C4-2B (cell line): ENCODE measurements around the gene BCORL1.
A peak's percentile ranks its signal among the peaks of the same experiment; 100 is the strongest.

Experiments used
- H3K27ac ChIP-seq: fragments of 450-650 bp; 2 replicates; pipeline ENCODE4 v1.5.1; 2017
- ZFX ChIP-seq: fragments of 450-650 bp; IDR thresholded peaks from 2 replicates; pipeline ENCODE4 v1.6.1; 2017
- TF ChIP-seq, protein P1 (sequence below): fragments of 450-650 bp; conservative IDR thresholded peaks from 2 replicates; pipeline ENCODE4 v1.5.1; 2017; ENCODE audit warnings: mild to moderate bottlenecking

Gene BCORL1

GRCh38 chrX:129968968-129969367 lies 13.5 kb upstream of the BCORL1 start:
- no peak overlapping the region for H3K27ac ChIP-seq
- no peak for TF ChIP-seq ZFX
- TF ChIP-seq, protein P1, sequence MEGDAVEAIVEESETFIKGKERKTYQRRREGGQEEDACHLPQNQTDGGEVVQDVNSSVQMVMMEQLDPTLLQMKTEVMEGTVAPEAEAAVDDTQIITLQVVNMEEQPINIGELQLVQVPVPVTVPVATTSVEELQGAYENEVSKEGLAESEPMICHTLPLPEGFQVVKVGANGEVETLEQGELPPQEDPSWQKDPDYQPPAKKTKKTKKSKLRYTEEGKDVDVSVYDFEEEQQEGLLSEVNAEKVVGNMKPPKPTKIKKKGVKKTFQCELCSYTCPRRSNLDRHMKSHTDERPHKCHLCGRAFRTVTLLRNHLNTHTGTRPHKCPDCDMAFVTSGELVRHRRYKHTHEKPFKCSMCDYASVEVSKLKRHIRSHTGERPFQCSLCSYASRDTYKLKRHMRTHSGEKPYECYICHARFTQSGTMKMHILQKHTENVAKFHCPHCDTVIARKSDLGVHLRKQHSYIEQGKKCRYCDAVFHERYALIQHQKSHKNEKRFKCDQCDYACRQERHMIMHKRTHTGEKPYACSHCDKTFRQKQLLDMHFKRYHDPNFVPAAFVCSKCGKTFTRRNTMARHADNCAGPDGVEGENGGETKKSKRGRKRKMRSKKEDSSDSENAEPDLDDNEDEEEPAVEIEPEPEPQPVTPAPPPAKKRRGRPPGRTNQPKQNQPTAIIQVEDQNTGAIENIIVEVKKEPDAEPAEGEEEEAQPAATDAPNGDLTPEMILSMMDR, result no peak

GRCh38 chrX:129976441-129976840 lies 6.0 kb upstream of the BCORL1 start:
- no peak for TF ChIP-seq ZFX
- TF ChIP-seq, protein P1, result no peak
- H3K27ac ChIP-seq, result no peak overlapping the region

- H3K27ac ChIP-seq, result no peak overlapping the region
- TF ChIP-seq ZFX, result no peak
- TF ChIP-seq, protein P1, result no peak
These were observed 3.1 kb upstream of the BCORL1 start for GRCh38 chrX:129979207-129979920.

DNA sequence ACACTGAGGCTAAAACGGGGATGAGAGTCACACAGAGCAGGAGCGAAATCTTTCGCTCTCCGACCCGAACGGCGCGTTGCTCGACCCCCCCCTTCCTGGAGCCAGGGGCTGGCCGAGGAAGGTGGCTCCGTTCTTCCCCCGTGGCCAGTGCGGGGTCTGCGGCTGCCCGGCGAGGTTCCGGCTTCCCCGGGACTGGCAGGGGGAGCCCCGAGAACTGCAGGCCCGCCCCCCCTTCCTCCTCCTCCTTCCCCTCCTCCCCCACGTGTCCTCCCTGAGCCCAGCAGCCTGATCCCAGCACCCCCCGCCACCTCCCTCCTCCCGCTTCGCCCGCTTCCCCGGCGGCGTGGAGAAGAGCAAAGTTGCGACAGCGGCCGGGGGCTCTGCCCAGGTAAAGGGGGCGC lies 2.4 kb upstream of the BCORL1 start:
- TF ChIP-seq ZFX, result no peak
- TF ChIP-seq, protein P1, result no peak

DNA sequence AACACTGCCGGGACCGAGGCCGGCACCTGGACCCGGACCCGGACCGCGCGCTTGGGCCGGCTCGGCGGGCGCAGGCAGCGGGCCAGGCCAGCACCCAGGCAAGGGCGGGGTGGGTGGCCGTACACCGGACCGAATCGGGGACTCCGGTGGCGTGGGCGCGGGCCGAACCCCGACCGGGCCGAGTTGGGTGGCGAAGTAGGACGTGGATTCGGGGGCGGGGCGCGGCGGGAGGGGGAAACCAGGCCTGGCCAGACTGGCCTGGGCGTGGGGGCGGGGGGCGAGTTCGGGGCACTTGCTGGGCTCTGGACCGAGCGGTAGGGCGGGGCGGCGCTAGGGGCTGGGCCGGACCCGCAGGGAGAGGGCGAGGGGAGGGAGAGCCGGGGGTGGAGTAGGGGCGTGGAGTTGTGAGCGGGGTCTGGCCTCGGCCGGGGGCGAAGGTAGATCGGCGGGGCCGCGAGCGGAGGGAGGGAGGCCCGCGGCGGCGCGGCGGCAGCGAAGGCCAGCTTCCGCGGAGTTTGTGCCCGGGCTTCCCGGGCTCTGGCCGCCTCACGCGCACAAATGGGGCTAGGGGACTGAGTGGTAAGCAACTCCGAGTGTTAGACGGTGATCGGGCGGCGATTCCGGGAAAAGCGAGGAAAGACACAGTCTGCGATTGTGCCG lies 1.8 kb upstream of the BCORL1 start:
- TF ChIP-seq, protein P1, result no peak
- H3K27ac ChIP-seq, result no peak overlapping the region

More for the DNA sequence above, 2.4 kb upstream of the BCORL1 start:
- H3K27ac ChIP-seq, result no peak overlapping the region

GRCh38 chrX:129981200-129981553 lies 1.3 kb upstream of the BCORL1 start:
- no peak overlapping the region for H3K27ac ChIP-seq
- no peak for TF ChIP-seq ZFX
- TF ChIP-seq, protein P1, result no peak

- H3K27ac ChIP-seq, result 0 out of 2 replicates have a peak overlapping the region, but pooled peaks have one; percentile 15
- no peak for TF ChIP-seq ZFX
- TF ChIP-seq, protein P1, result no peak
These were observed 609 bp upstream of the BCORL1 start for GRCh38 chrX:129981752-129982299.
